NOMO-1 treated with DMSO at 0.1 percent for 48 hours (cell line): ENCODE measurements around the gene TSPAN31.
"Not testable (repeated sequence)": the region's sequence is repeated elsewhere in the genome, so short reads cannot be mapped to it uniquely, and the experiment has no call there.

Source experiments
- DNase-seq: peaks from one replicate; lab custom pipeline; 2025; ENCODE audit not compliant: unreplicated experiment; lab: John Stamatoyannopoulos, UW

TSPAN31 gene

GRCh38 chr12:57765698-57766463, 21.0 kb downstream of the TSPAN31 start:
- no peak for DNase-seq

GRCh38 chr12:57766464-57767304, 21.8 kb downstream of the TSPAN31 start, which contains the start of gene CYP27B1:
CYP27B1 (minus strand) TSS chr12:57767078; CDS start chr12:57767041, 37 bp downstream.
- DNase-seq, result no peak

- DNase-seq, result no peak
Measured at GRCh38 chr12:57767305-57767698, 22.5 kb downstream of the TSPAN31 start.

GRCh38 chr12:57767876-57768275, 23.0 kb downstream of the TSPAN31 start:
- no peak for DNase-seq

GRCh38 chr12:57769594-57769993, 24.8 kb downstream of the TSPAN31 start:
- DNase-seq, result no peak

GRCh38 chr12:57770734-57771133, 25.9 kb downstream of the TSPAN31 start:
- no peak for DNase-seq

GRCh38 chr12:57771236-57771872, 26.5 kb downstream of the TSPAN31 start:
- DNase-seq, result peak; percentile 92

- DNase-seq, result peak; percentile 91
Measured at GRCh38 chr12:57771873-57772428, 27.1 kb downstream of the TSPAN31 start, which contains the start of gene METTL1. METTL1 (minus strand) TSS chr12:57772105; CDS start chr12:57772083, 22 bp downstream.

GRCh38 chr12:57772429-57773322, 27.8 kb downstream of the TSPAN31 start, which contains the start of gene EEF1AKMT3:
EEF1AKMT3 (plus strand) TSS chr12:57772614; CDS start chr12:57772725, 111 bp downstream.
- peak; percentile 31 for DNase-seq

GRCh38 chr12:57774634-57775033, 29.8 kb downstream of the TSPAN31 start:
- DNase-seq, result not testable (repeated sequence)

GRCh38 chr12:57775044-57775443, 30.2 kb downstream of the TSPAN31 start:
- DNase-seq, result no peak

- no peak for DNase-seq
Measured at GRCh38 chr12:57775563-57776246, 30.9 kb downstream of the TSPAN31 start.

- no peak for DNase-seq
Measured at GRCh38 chr12:57776247-57776587, 31.4 kb downstream of the TSPAN31 start.

GRCh38 chr12:57777367-57777766, 32.5 kb downstream of the TSPAN31 start:
- no peak for DNase-seq

GRCh38 chr12:57777911-57778310, 33.1 kb downstream of the TSPAN31 start:
- DNase-seq, result no peak

- no peak for DNase-seq
Measured at GRCh38 chr12:57779736-57780135, 34.9 kb downstream of the TSPAN31 start.

GRCh38 chr12:57780284-57780897, 35.6 kb downstream of the TSPAN31 start:
- no peak for DNase-seq

- peak; percentile 65 for DNase-seq
Measured at GRCh38 chr12:57781244-57781643, 36.4 kb downstream of the TSPAN31 start.

- peak; percentile 39 for DNase-seq
Measured at GRCh38 chr12:57781801-57782200, 37.0 kb downstream of the TSPAN31 start.
